ENCODE results near the gene GSTO2. TPM values are rescaled to one million over a fixed set of nuclear protein-coding genes. Genes with fewer than 3 reads are reported as not detected.
A peak's percentile ranks its signal among the peaks of the same experiment; 100 is the strongest.

The GSTO2 gene
- total RNA-seq, 1 donor from 2014 or later, result 5.9 TPM

DNA sequence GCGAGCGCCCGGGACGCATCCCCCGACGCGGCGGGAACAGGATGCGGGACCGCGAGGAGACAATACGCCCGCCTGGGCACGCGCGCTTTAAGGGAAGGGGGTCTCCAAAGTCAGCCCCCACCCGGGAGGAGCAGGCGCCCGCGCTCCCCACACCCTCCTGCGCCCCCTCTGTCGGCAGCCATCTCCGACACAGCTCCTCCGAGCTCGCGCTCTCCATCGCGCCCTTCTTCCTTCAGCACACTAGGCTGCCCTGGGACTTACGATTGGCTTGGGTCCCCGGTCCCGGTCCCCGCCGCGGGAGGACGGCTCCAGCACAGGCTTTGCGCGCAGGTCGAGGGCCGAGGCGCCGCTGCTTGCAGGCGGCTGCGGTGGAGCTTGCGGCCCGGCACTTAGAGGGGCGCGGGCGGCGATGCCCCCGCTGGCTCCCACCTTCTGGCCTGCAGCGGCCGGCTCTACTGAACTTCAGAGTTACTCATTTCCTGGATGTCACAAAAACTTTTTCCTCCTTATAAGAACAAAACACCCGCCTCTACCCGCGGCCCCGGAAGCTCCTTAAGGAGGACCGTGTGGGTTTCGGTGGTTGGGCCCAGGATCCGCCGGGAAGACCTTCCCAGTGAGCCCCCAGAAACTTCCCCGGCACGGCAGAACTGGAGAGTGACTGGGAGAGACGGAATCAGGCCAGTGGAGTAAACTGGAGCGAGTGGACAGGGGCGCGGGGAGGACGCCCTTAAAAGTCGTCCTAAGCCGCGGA lies 69.2 kb downstream of the GSTO2 start, which contains the start of gene ITPRIP:
Gene ITPRIP (minus strand): TSS at position 481 of the 751 bp plus-strand sequence. CDS start 22,414 bp downstream, outside the sequence.
- Mint-ChIP-seq H3K27ac (ENCODE audit: unreplicated experiment) (peak within 1 kb of the TSS; percentile 99), H3K4me3 (ENCODE audit: unreplicated experiment) (peak within 1 kb of the TSS; percentile 97), H3K9me3 (ENCODE audit: unreplicated experiment) (no peaks in the 10 kb centered on the region), H3K36me3 (ENCODE audit: low read depth, unreplicated experiment) (peaks cover 7% of the 10 kb centered on the region), H3K27me3 (ENCODE audit: unreplicated experiment) (peaks cover 8% of the 10 kb centered on the region), H3K4me1 (ENCODE audit: unreplicated experiment) (peaks cover 40% of the 10 kb centered on the region)
- TF ChIP-seq, protein P1, sequence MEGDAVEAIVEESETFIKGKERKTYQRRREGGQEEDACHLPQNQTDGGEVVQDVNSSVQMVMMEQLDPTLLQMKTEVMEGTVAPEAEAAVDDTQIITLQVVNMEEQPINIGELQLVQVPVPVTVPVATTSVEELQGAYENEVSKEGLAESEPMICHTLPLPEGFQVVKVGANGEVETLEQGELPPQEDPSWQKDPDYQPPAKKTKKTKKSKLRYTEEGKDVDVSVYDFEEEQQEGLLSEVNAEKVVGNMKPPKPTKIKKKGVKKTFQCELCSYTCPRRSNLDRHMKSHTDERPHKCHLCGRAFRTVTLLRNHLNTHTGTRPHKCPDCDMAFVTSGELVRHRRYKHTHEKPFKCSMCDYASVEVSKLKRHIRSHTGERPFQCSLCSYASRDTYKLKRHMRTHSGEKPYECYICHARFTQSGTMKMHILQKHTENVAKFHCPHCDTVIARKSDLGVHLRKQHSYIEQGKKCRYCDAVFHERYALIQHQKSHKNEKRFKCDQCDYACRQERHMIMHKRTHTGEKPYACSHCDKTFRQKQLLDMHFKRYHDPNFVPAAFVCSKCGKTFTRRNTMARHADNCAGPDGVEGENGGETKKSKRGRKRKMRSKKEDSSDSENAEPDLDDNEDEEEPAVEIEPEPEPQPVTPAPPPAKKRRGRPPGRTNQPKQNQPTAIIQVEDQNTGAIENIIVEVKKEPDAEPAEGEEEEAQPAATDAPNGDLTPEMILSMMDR (IDR thresholded peaks at IDR 0.05; ENCODE audit: unreplicated experiment), result no peak
- peak; percentile 68 for DNase-seq (ENCODE audit: low spot score)

DNA sequence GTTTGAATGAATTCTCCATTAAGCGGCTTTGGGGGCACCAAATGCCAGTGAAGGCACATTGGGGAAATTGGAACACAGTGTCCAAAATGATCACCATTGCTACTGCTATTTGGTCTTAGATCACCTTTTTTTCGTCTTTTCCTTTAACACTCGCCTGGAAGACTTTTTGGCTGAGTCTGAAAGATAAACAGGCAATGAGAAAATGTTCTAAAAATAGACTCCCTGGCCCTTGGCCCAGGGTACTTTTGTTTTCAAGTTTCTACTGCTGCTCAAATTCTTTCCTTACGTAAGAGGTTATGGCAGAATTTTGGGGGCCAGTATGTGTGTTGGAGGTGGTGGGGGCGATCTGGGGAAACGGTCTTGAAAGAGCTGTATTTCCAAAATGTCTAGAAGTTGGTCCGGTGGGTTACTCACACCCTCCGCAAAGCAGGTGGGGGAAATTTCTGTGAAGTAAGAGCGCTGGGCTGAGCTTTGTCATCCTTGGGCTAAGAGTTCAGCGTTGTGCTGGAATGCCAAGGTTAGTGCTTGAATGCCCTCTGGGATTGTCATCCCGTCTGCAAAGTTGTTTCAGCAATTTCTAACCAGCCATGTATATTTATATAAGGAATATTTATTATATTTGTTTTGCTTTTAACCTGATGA lies 70.6 kb downstream of the GSTO2 start:
- peaks cover 4% of the 10 kb centered on the region for H3K36me3 Mint-ChIP-seq (ENCODE audit: low read depth, unreplicated experiment)
- TF ChIP-seq, protein P1 (IDR thresholded peaks at IDR 0.05; ENCODE audit: unreplicated experiment), result no peak
- H3K4me3 Mint-ChIP-seq (ENCODE audit: unreplicated experiment), result peak overlapping the region; percentile 97
- no peak for DNase-seq (ENCODE audit: low spot score)
- H3K27me3 Mint-ChIP-seq (ENCODE audit: unreplicated experiment), result peaks cover 8% of the 10 kb centered on the region
- H3K4me1 Mint-ChIP-seq (ENCODE audit: unreplicated experiment), result peaks cover 38% of the 10 kb centered on the region
- no peaks in the 10 kb centered on the region for H3K9me3 Mint-ChIP-seq (ENCODE audit: unreplicated experiment)
- peak overlapping the region; percentile 67 for H3K27ac Mint-ChIP-seq (ENCODE audit: unreplicated experiment)

DNA sequence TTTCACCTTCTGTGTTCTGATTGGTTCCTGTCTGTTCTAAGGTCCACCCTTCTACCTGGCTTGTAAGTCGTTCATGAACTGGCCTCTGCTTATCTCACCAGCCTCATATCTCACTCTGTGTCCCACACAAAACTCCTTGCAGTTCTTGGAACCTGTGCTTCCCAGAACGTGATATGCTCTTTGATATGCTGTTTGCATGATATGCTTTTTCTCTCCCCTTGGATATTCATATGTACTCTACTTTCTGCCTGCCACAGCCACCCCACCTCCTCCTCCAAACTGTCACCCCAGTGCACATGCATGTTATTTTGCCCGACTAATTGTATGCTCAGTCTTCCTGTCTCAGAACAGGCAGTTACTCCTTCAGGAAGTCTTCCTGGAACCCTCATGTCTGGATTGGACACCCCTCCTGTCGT lies 71.1 kb downstream of the GSTO2 start:
- DNase-seq (ENCODE audit: low spot score), result no peak
- H3K27me3 Mint-ChIP-seq (ENCODE audit: unreplicated experiment), result peaks cover 8% of the 10 kb centered on the region
- TF ChIP-seq, protein P1 (IDR thresholded peaks at IDR 0.05; ENCODE audit: unreplicated experiment), result no peak
- H3K4me3 Mint-ChIP-seq (ENCODE audit: unreplicated experiment), result no peak overlapping the region
- peak overlapping the region; percentile 22 for H3K27ac Mint-ChIP-seq (ENCODE audit: unreplicated experiment)
- peaks cover 32% of the 10 kb centered on the region for H3K4me1 Mint-ChIP-seq (ENCODE audit: unreplicated experiment)
- no peaks in the 10 kb centered on the region for H3K9me3 Mint-ChIP-seq (ENCODE audit: unreplicated experiment)
- peaks cover 4% of the 10 kb centered on the region for H3K36me3 Mint-ChIP-seq (ENCODE audit: low read depth, unreplicated experiment)

DNA sequence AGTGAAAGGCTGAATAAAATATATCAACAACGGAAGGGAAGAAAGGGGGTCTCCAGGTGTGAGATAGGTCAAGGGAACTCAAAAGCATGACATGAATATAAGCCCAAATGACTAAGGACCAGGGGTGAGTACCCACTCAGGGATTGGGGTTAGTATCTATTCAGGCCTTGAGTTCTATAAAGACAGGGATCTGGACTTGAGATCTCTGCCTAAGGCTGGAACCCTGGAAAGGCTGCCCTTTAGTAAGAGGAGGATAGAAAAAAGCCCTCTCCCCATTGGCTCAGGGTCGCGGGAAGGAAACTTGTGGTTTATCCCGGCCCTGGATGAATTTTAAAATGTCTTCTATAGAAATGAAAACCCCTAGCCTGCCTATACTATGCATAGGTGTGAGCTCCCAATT lies 71.7 kb downstream of the GSTO2 start:
- H3K4me1 Mint-ChIP-seq (ENCODE audit: unreplicated experiment), result peaks cover 29% of the 10 kb centered on the region

More for the DNA sequence above, 71.7 kb downstream of the GSTO2 start:
- Mint-ChIP-seq H3K4me3 (ENCODE audit: unreplicated experiment) (no peak overlapping the region), H3K27ac (ENCODE audit: unreplicated experiment) (no peak overlapping the region), H3K9me3 (ENCODE audit: unreplicated experiment) (no peaks in the 10 kb centered on the region), H3K27me3 (ENCODE audit: unreplicated experiment) (peaks cover 8% of the 10 kb centered on the region), H3K36me3 (ENCODE audit: low read depth, unreplicated experiment) (peaks cover 4% of the 10 kb centered on the region)
- DNase-seq (ENCODE audit: low spot score), result no peak
- TF ChIP-seq, protein P1 (IDR thresholded peaks at IDR 0.05; ENCODE audit: unreplicated experiment), result no peak

All from endothelial cell (in vitro differentiated cells).